BJ (cell line): ENCODE data around the gene SGTB. TPM values are rescaled to one million over a fixed set of nuclear protein-coding genes. Genes with fewer than 3 reads are reported as not detected.
"Not testable (repeated sequence)": the region's sequence is repeated elsewhere in the genome, so short reads cannot be mapped to it uniquely, and the experiment has no call there.

Source experiments
- CTCF ChIA-PET: fragments of 350-600 bp; formaldehyde crosslinking; extraction: SDS; loops from one replicate; lab custom pipeline; 2021; ENCODE audit warnings: antibody characterized with exemption, inconsistent platforms; lab: Yijun Ruan, JAX
- POLR2A ChIA-PET: fragments of 300-600 bp; sonication (Branson Sonifier 250); formaldehyde crosslinking; extraction: SDS; loops from one replicate; lab custom pipeline; 2021; ENCODE audit warnings: antibody characterized with exemption; lab: Charles Lee
- DNase-seq: peaks from one replicate; pipeline ENCODE4 v3.0.0-alpha.2; 2011; ENCODE audit warnings: low read depth
- H3K27me3 ChIP-seq: 2 replicates; pipeline ENCODE4 v1.6.0; 2011; ENCODE audit warnings: low read length; ENCODE audit not compliant: control insufficient read depth, insufficient read depth
- H3K36me3 ChIP-seq: 2 replicates; pipeline ENCODE4 v1.5.1; 2011; ENCODE audit warnings: low read length; ENCODE audit not compliant: control insufficient read depth, insufficient read depth
- H3K4me3 ChIP-seq: 2 replicates; pipeline ENCODE4 v1.5.1; 2011; ENCODE audit warnings: low read depth, mild to moderate bottlenecking, control low read depth, low read length
- CTCF ChIP-seq: IDR thresholded peaks from 2 replicates; pipeline ENCODE4 v1.5.1; 2011; ENCODE audit warnings: low read depth, mild to moderate bottlenecking, control low read depth, inconsistent platforms, low read length, moderate library complexity; ENCODE audit not compliant: insufficient read depth
- polyA plus RNA-seq: library from polyadenylated mRNA; depleted of rRNA; stranded (reverse); fragments of >200 nt; gene quantifications from 2 replicates; pipeline ENCODE4 v1.2.3, GENCODE V29; 2011; rRNA removed

Gene SGTB
- polyA plus RNA-seq, 1 experiment, result 6.5 TPM

GRCh38 chr5:65623482-65623881, 98.4 kb downstream of the SGTB start:
- DNase-seq, result no peak
- ChIA-PET CTCF (interaction anchor here (0.9 kb wide), 1 partner anchor 121 kb away, joined by 3 read pairs; no protein-coding TSS in a partner anchor), POLR2A (interaction anchor here (0.5 to 1.1 kb wide), 2 partner anchors 42 to 151 kb away, joined by 3 to 4 read pairs; no protein-coding TSS in a partner anchor)
- peak overlapping the region; percentile 79 for H3K4me3 ChIP-seq
- no peak for TF ChIP-seq CTCF
- no peaks in the 10 kb centered on the region for H3K36me3 ChIP-seq
- no peaks in the 10 kb centered on the region for H3K27me3 ChIP-seq

DNA sequence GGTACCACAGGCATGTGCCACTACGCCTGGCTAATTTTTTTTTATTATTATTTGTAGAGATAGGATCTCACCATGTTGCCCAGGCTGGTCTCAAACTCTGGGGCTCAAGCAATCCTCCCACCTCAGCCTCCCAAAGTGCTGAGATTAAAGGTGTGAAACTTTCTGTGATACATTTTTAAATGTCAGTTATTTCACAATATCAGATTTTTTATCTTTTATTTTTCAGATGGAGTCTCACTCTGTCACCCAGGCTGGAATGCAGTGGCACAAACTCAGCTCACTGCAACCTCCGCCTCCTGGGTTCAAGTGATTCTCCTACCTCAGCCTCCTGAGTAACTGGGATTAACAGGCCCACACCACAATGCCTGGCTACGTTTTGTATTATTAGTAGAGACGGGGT, 99.9 kb downstream of the SGTB start:
- POLR2A ChIA-PET, H3K27me3 ChIP-seq, H3K36me3 ChIP-seq, CTCF ChIA-PET, DNase-seq, H3K4me3 ChIP-seq: not testable (repeated sequence)

- H3K4me3 ChIP-seq, result no peak overlapping the region
- H3K27me3 ChIP-seq, result no peaks in the 10 kb centered on the region
- no peak for DNase-seq
- ChIA-PET POLR2A (no interaction called here), CTCF (interaction anchor here (0.6 kb wide), 1 partner anchor 9 kb away, joined by 3 read pairs; no protein-coding TSS in a partner anchor)
- TF ChIP-seq CTCF, result no peak
- peaks cover 3% of the 10 kb centered on the region for H3K36me3 ChIP-seq
Observed at GRCh38 chr5:65620021-65620420, 101.9 kb downstream of the SGTB start.

Other genes starting within 250 kb of the SGTB start
- gene ADAMTS6, start 240.2 kb downstream of the SGTB start, polyA plus RNA-seq, result 26.2 and 28.0 TPM in 2 replicates
- 4.8 and 7.1 TPM in 2 replicates for gene CENPK, start 158.9 kb downstream of the SGTB start, polyA plus RNA-seq
- 2.5 and 8.7 TPM in 2 replicates for gene PPWD1, start 158.8 kb downstream of the SGTB start, polyA plus RNA-seq
- gene TRIM23, start 97.8 kb downstream of the SGTB start, polyA plus RNA-seq, result 15.2 and 16.0 TPM in 2 replicates
- gene SHLD3, start 97.1 kb downstream of the SGTB start, polyA plus RNA-seq, result 0.58 and 1.8 TPM in 2 replicates
- 9.8 and 17.7 TPM in 2 replicates for gene TRAPPC13, start 97.1 kb downstream of the SGTB start, polyA plus RNA-seq
- 15.4 and 20.2 TPM in 2 replicates for gene NLN, start 96 bp upstream of the SGTB start, polyA plus RNA-seq
- 26.0 and 56.0 TPM in 2 replicates for gene ERBIN, start 204.5 kb upstream of the SGTB start, polyA plus RNA-seq